ENCODE results near the gene KCTD10. TPM values are rescaled to one million over a fixed set of nuclear protein-coding genes. Genes with fewer than 3 reads are reported as not detected.
"Not testable (repeated sequence)": the region's sequence is repeated elsewhere in the genome, so short reads cannot be mapped to it uniquely, and the experiment has no call there.

The KCTD10 gene
- total RNA-seq, 2 experiments from 2014 or later = 27.2 to 43.2 TPM

DNA sequence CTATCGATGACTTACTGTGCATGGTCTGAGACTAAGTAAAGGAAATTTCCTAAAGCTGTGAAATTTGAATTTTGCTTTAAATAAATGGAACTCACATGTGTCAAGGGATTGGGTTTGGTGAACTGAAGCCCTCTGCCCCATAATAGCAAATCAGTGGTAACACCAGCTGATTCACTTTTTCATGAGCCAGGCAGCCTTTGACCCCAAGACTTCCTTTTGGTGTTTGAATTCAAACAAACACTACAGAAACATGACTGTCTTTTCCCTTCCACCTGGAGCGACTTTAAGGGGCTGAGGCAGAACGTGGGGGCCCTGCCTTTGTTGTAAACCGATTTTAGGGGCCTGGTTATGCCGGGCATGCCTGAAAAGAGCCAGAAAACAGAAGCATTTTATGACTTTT is 28.8 kb downstream of the KCTD10 start:
- DNase-seq = no peak
- Mint-ChIP-seq H3K36me3 (peaks cover 10% of the 10 kb centered on the region), H3K4me3 (no peak overlapping the region), H3K4me1 (peaks cover 6% of the 10 kb centered on the region), H3K9me3 (ENCODE audit: low read depth) (no peaks in the 10 kb centered on the region), H3K27me3 (no peaks in the 10 kb centered on the region), H3K27ac (no peak overlapping the region)
- CTCF ChIA-PET = interaction anchor here (1.0 kb wide), 1 partner anchor 14 kb away, joined by 3 read pairs; no protein-coding TSS in a partner anchor
- ATAC-seq = no peak

DNA sequence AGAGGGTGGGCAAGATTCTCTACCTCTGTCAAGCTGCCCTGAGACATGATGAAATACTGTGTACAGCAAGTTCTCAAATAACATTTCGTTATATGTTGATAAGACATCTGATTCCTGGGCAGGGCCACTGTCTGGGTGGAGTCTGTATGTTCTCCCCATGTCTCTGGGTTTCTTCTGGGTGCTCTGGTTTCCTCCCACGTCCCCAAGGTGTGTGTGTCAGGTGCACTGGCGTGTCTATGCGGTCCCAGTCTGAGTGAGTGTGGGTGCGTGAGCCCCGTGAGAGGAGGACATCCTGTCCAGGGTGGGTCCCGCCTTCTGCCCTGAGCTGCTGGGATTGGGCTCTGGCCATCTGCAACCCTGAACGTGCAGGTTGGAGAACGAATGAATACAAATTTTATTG is 29.6 kb downstream of the KCTD10 start:
- H3K4me3 Mint-ChIP-seq = no peak overlapping the region
- no peaks in the 10 kb centered on the region for H3K27me3 Mint-ChIP-seq
- DNase-seq = no peak
- no peak for ATAC-seq
- CTCF ChIA-PET = interaction anchor here (1.0 kb wide), 1 partner anchor 13 kb away, joined by 3 read pairs; no protein-coding TSS in a partner anchor
- peaks cover 6% of the 10 kb centered on the region for H3K4me1 Mint-ChIP-seq
- no peak overlapping the region for H3K27ac Mint-ChIP-seq
- H3K9me3 Mint-ChIP-seq (ENCODE audit: low read depth) = no peaks in the 10 kb centered on the region
- peaks cover 10% of the 10 kb centered on the region for H3K36me3 Mint-ChIP-seq

DNA sequence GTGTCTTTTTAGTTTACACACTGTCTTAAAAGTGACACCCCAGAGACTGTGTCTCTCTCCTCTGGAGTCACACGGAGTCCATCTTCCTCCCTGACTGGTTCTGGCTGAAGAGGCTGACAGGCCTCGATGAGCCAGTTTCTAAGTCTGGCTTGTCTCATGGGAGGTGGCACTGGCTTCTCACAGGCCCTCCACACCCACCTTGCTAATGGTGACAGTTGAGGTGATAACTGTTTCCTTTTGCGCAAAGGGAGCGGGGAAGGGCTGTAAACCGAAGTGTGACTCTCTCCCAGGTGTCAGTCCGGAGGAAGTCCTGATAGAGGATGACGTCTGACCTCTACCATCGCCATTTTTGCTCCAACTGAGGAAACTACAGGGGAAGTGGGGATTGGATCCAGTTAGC is 30.2 kb downstream of the KCTD10 start:
- ATAC-seq (no peak), DNase-seq (no peak)
- Mint-ChIP-seq H3K9me3 (ENCODE audit: low read depth) (no peaks in the 10 kb centered on the region), H3K27me3 (no peaks in the 10 kb centered on the region), H3K36me3 (peaks cover 8% of the 10 kb centered on the region), H3K27ac (no peak overlapping the region), H3K4me1 (peaks cover 6% of the 10 kb centered on the region), H3K4me3 (no peak overlapping the region)
- CTCF ChIA-PET = interaction anchor here (1.2 kb wide), 1 partner anchor 13 kb away, joined by 3 read pairs; no protein-coding TSS in a partner anchor

DNA sequence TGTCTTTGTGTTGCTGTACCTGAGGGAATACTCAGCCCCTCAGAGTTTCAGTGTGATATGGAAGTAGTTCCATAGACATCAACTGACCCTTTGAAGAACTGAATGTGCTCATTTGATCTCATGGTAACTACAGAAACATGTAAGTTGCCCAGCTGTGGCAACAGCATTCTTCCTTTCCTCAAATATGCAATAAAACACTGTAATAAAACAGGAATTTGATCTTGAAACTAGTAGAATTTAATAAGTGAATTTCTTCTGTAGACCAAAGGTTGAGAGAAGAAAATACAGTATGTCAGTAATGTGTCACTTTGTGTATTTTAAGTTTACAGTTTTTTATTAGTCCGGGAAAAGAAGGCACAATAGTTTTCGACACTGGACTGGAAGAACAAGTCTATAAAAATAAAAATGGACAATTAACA is 31.9 kb downstream of the KCTD10 start:
- no peak for DNase-seq

DNA sequence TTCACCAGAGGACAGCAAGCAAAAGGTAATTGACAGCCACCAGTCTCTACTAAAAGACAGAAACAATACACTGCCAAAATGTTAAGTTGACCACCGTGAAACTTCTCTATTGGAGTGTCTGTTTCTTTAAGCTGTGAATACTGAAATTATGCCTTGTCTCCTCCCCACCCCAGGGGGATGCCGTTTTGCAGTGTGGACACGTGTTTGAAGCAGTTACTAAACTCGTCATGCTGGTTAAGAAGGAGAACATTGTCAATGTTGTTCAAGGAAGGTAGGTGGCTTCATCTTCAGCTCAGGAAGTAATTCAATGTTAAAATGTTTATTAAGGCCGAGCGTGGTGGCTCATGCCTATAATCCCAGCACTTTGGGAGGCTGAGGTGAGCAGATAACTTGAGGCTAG is 32.8 kb downstream of the KCTD10 start:
- no peak for ATAC-seq
- H3K9me3 Mint-ChIP-seq (ENCODE audit: low read depth) = no peaks in the 10 kb centered on the region
- CTCF ChIA-PET = interaction anchor here (0.5 to 2.6 kb wide), 3 partner anchors 11 to 432 kb away, joined by 4 to 15 read pairs (median 7); no protein-coding TSS in a partner anchor
- no peaks in the 10 kb centered on the region for H3K4me1 Mint-ChIP-seq
- peaks cover 2% of the 10 kb centered on the region for H3K36me3 Mint-ChIP-seq
- H3K4me3 Mint-ChIP-seq = no peak overlapping the region
- no peaks in the 10 kb centered on the region for H3K27me3 Mint-ChIP-seq
- H3K27ac Mint-ChIP-seq = no peak overlapping the region
- DNase-seq = no peak

More for the DNA sequence above, 31.9 kb downstream of the KCTD10 start:
- no peaks in the 10 kb centered on the region for H3K27me3 Mint-ChIP-seq
- CTCF ChIA-PET = interaction anchor here (2.6 kb wide), 1 partner anchor 12 kb away, joined by 15 read pairs; no protein-coding TSS in a partner anchor
- no peak overlapping the region for H3K27ac Mint-ChIP-seq
- no peaks in the 10 kb centered on the region for H3K4me1 Mint-ChIP-seq
- no peak overlapping the region for H3K4me3 Mint-ChIP-seq
- H3K36me3 Mint-ChIP-seq = peaks cover 2% of the 10 kb centered on the region
- ATAC-seq = no peak
- no peaks in the 10 kb centered on the region for H3K9me3 Mint-ChIP-seq (ENCODE audit: low read depth)

DNA sequence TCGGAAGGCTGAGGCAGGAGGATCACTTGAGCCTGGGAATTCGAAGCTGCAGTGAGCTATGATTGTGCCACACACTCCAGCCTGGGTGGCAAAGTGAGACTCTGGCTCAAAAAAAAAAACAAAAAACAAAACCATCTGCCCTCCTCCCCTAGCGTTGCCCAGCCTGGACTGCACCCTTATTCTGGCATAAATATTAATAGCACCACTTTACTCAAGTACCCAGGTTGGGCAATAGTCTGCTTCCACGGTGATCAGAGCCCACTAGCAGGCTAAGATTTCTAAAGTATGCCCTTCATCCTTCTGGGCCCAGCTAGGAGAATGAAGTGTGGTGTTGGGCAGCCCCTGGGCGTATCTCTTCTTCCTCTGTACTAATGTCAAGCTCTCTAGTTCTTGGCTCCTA is 33.3 kb downstream of the KCTD10 start:
- Mint-ChIP-seq H3K27me3 (no peaks in the 10 kb centered on the region), H3K4me3 (no peak overlapping the region), H3K4me1 (no peaks in the 10 kb centered on the region), H3K9me3 (ENCODE audit: low read depth) (no peaks in the 10 kb centered on the region), H3K27ac (no peak overlapping the region), H3K36me3 (no peaks in the 10 kb centered on the region)
- CTCF ChIA-PET = interaction anchor here (0.5 to 2.6 kb wide), 3 partner anchors 10 to 432 kb away, joined by 4 to 15 read pairs (median 7); no protein-coding TSS in a partner anchor
- ATAC-seq = no peak
- no peak for DNase-seq

DNA sequence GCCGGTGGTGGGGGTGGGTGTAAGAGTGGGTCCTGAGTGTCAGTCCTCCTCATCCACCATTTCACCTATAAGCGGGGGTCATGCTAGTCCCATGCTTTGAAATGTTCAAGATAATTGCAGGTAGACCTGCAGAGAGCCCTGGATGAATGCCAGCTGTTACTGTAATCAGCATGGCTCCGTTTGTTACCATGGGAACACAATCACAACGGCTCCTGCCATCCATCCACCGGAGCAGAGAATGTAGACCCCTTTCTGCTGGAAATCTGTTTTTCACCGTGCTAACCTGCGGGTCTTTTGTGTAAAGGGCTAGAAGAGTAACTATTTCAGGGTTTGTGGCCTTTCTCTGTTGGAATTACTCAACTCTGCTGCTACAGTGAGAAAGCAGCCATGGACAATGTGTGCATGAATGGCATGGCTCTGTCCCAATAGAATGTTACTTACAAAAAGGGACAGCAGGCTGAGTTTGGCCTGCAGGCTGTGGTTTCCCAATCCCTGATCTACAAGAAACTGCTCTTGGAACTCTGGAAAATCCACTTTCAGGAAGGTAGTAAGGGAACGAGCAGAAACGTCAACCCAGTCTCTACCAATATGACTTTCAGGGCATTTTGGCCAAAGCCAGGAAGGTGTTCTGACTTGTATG is 36.1 kb downstream of the KCTD10 start:
- H3K4me3 Mint-ChIP-seq = no peak overlapping the region
- no peaks in the 10 kb centered on the region for H3K36me3 Mint-ChIP-seq
- H3K4me1 Mint-ChIP-seq = no peaks in the 10 kb centered on the region
- no peaks in the 10 kb centered on the region for H3K27me3 Mint-ChIP-seq
- CTCF ChIA-PET = interaction anchor here (1.4 kb wide), 1 partner anchor 8 kb away, joined by 4 read pairs; no protein-coding TSS in a partner anchor
- no peak overlapping the region for H3K27ac Mint-ChIP-seq
- ATAC-seq = no peak
- DNase-seq = no peak
- H3K9me3 Mint-ChIP-seq (ENCODE audit: low read depth) = no peaks in the 10 kb centered on the region

DNA sequence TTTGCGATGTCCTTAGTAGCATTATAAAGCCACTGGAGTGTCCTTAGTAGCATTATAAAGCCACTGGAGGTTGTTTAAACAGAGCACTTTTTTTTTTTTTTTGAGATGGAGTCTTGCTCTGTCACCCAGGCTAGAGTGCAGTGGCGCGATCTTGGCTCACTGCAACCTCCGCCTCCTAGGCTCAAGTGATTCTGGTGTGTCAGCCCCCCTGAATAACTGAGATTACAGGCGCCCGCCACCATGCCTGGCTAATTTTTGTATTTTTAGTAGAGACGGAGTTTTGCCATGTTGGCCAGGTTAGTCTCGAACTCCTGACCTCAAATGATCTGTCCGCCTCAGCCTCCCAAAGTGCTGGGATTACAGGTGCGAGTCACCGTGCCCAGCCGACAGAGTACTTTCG is 37.1 kb downstream of the KCTD10 start:
- CTCF ChIA-PET; H3K4me1 Mint-ChIP-seq; H3K36me3 Mint-ChIP-seq; DNase-seq; H3K27ac Mint-ChIP-seq; H3K27me3 Mint-ChIP-seq; H3K9me3 Mint-ChIP-seq (ENCODE audit: low read depth); H3K4me3 Mint-ChIP-seq; ATAC-seq: not testable (repeated sequence)

DNA sequence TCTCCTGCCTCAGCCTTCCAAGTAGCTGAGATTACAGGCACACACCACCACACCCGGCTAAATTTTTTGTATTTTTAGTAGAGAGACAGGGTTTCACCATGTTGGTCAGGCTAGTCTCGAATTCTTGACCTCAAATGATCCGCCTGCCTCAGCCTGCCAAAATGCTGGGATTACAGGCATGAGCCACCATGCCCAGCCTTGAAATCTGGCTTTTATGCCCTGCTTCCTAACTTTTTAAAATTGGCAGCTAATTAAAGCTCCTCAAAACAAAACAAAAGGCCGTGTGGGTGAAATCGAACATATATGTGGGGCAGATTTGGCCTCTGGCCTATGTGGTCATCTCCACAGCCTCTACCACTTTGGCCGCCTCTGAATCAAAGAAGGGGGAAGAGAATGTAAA is 37.9 kb downstream of the KCTD10 start:
- H3K4me3 Mint-ChIP-seq = no peak overlapping the region
- no peaks in the 10 kb centered on the region for H3K36me3 Mint-ChIP-seq
- no peak for DNase-seq
- H3K27ac Mint-ChIP-seq = no peak overlapping the region
- no peak for ATAC-seq
- no peaks in the 10 kb centered on the region for H3K4me1 Mint-ChIP-seq
- no peaks in the 10 kb centered on the region for H3K27me3 Mint-ChIP-seq
- CTCF ChIA-PET = no interaction called here
- H3K9me3 Mint-ChIP-seq (ENCODE audit: low read depth) = no peaks in the 10 kb centered on the region

DNA sequence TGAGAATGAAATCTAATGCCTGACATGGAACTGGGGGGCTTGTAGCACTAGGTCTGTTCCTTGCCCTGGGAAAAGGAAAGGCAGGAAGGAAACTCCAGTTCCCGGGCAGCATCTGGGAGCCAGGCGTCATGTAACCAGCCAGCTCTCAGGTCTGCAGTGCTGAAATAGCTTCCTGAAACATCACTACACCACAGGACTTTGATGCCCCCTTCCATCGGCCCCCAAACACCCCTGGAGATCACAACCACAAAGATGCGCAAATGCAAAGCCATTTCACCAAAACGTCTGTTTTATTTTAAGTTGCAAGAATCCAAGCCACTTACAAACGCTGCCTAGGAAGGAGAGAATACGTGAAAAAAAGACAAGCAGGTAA is 40.9 kb downstream of the KCTD10 start:
- H3K9me3 Mint-ChIP-seq (ENCODE audit: low read depth) = no peaks in the 10 kb centered on the region
- no peak for ATAC-seq
- peaks cover 11% of the 10 kb centered on the region for H3K4me1 Mint-ChIP-seq
- H3K4me3 Mint-ChIP-seq = no peak overlapping the region
- CTCF ChIA-PET = interaction anchor here (1.6 kb wide), 1 partner anchor 8 kb away, joined by 6 read pairs; no protein-coding TSS in a partner anchor
- no peaks in the 10 kb centered on the region for H3K36me3 Mint-ChIP-seq
- no peak for DNase-seq
- H3K27ac Mint-ChIP-seq = no peak overlapping the region
- H3K27me3 Mint-ChIP-seq = no peaks in the 10 kb centered on the region

DNA sequence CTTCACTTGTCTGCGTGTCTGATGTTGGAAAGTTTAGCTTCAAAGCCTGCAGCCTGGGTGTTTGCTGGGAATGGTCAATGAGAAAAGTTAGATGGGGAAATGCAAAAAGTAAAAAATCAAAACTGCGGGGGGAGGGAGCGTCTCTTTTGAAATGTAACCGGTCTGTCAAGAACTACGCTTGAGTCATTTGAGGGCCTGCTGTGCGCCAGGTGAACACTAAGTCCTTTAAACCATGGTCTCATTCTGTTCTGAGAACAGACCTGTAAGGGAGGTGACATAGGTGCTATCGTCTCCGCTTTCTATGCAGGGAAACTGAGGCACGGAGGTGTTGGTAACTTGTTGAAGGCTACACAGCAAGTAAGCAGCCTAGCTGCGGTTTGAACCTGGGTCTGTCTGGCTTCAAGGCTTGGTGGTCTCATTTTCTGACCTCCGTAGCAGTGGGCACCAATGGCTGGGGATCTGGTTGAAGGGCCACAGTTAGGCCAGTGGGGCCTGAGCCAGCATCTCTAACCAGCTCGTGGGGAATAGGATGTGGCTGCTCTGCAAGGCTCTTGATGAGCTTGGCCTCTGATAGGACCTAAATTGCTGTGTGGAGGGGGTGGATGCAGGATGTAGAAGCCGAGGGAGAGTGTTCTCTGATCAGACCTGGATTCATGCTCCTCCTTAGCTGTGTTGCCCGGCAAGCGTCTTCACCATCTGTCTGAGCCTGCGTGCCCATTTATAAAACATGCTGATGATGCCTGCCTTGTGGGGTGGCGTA is 41.5 kb downstream of the KCTD10 start:
- CTCF ChIA-PET = no interaction called here
- H3K4me1 Mint-ChIP-seq = peaks cover 11% of the 10 kb centered on the region
- no peaks in the 10 kb centered on the region for H3K9me3 Mint-ChIP-seq (ENCODE audit: low read depth)
- no peak overlapping the region for H3K27ac Mint-ChIP-seq
- ATAC-seq (no peak), DNase-seq (no peak)
- no peaks in the 10 kb centered on the region for H3K36me3 Mint-ChIP-seq
- no peaks in the 10 kb centered on the region for H3K27me3 Mint-ChIP-seq
- no peak overlapping the region for H3K4me3 Mint-ChIP-seq

DNA sequence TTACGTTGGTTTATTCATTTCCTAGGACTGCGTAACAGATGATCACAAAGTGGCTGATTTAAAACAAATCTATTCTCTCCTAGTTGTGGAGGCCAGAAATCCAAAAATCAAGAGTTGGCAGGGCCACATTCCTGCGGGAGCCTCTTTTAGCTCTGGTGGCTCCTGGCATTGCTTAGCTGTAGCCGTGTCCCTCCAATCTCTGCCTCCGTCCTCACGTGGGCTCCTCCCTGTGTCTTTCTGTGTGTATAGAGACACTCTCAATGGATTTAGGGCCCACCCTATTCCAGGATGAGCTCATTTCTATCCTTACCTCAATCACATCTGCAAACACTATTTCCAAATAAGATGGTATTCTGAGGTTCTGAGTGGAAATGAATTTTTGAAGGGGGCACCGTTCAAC is 42.5 kb downstream of the KCTD10 start:
- ATAC-seq = no peak
- Mint-ChIP-seq H3K27me3 (no peaks in the 10 kb centered on the region), H3K36me3 (no peaks in the 10 kb centered on the region), H3K27ac (no peak overlapping the region), H3K4me3 (no peak overlapping the region), H3K4me1 (peaks cover 11% of the 10 kb centered on the region), H3K9me3 (ENCODE audit: low read depth) (no peaks in the 10 kb centered on the region)
- CTCF ChIA-PET = interaction anchor here (0.8 to 2.5 kb wide), 6 partner anchors 9 to 411 kb away, joined by 3 to 15 read pairs (median 3); partner anchors contain the start of genes KCTD10 and UBE3B
- no peak for DNase-seq

DNA sequence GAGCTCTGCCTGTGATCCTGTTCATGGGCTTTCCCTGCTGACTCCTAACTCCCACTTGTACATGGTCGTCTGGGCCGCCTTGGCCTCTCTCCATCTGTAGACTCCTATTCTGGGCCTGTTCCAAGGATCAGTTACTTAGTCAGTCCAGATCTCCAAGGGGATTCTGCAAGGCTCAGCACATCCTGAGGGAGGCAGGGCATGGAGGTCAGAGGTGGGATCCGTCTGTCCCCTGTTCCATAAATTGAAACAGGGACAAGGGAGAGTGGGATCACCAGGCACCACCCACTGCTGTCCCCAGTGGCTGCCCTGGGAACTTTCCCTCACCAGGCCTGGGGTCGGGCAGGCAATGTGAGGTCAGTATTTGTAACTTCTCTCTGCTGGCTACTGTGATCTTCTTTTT is 43.5 kb downstream of the KCTD10 start:
- Mint-ChIP-seq H3K36me3 (no peaks in the 10 kb centered on the region), H3K4me1 (peaks cover 11% of the 10 kb centered on the region), H3K9me3 (ENCODE audit: low read depth) (no peaks in the 10 kb centered on the region), H3K27ac (no peak overlapping the region), H3K4me3 (no peak overlapping the region), H3K27me3 (no peaks in the 10 kb centered on the region)
- CTCF ChIA-PET = interaction anchor here (0.5 to 2.5 kb wide), 24 partner anchors 8 to 412 kb away, joined by 3 to 15 read pairs (median 4); partner anchors contain the start of genes KCTD10 and UBE3B
- ATAC-seq = no peak
- no peak for DNase-seq

Data from activated CD8-positive, alpha-beta memory T cell treated with anti-CD3 and anti-CD28 coated beads, Interleukin-2, amount 10 ng/mL, durations not matched to agents 7 days and 5 days (primary cell).